Measurements from ENCODE around the gene CPED1. TPM values are rescaled to one million over a fixed set of nuclear protein-coding genes. Genes with fewer than 3 reads are reported as not detected.

CPED1 gene
- total RNA-seq, 1 experiment from 2014 or later = 0.13 TPM

DNA sequence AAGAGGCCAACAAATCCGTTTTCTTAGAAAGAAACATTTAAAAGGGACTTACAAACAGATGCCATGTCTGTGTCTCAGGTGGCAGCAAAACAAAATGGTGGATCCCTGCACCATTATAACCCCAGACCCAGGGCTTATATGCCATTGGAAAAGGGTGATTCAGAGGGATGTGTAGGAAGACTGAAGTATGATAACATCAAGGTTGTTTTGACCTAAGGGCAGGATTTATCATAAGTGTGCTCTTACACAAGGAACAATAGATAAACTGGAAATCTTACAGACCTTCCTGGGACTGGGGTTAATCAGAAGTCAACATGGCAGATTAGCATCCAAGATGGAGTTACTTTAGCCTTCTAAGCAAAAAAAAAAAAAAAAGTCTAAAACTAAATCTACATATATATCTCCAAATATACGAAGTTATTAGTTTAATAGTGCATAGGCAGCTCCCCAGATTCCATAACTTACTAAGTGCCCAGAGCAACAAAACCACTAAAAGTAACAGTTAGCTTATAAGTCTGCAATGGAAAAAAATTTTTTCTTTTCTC lies 306.0 kb downstream of the CPED1 start:
- Histone ChIP-seq H3K56ac (ENCODE audit: insufficient read length, low read depth, low read length) (no peak overlapping the region), H3K9me3 (ENCODE audit: control insufficient read depth, low read depth, low read length) (no peaks in the 10 kb centered on the region), H3K27ac (ENCODE audit: insufficient read length, low read depth, low read length) (no peak overlapping the region), H2BK20ac (ENCODE audit: low read depth, low read length, poor library complexity, severe bottlenecking) (no peak overlapping the region), H3K23ac (ENCODE audit: insufficient read length, low read depth, low read length) (no peak overlapping the region), H3K9ac (ENCODE audit: extremely low read depth, insufficient read length, low read length) (no peak overlapping the region), H2BK5ac (ENCODE audit: insufficient read length, low read length) (no peak overlapping the region), H2BK15ac (ENCODE audit: low read depth, low read length) (no peak overlapping the region), H2AK5ac (ENCODE audit: insufficient read length, low read length) (no peak overlapping the region), H2AFZ (ENCODE audit: low read length) (no peak overlapping the region), H3K4ac (ENCODE audit: low read depth, low read length) (no peak overlapping the region), H3K14ac (ENCODE audit: insufficient read depth, low read length) (no peak overlapping the region), H3K27me3 (ENCODE audit: insufficient read depth, low read length) (no peaks in the 10 kb centered on the region), H3K79me2 (ENCODE audit: insufficient read depth, low read length) (no peaks in the 10 kb centered on the region), H4K20me1 (ENCODE audit: control insufficient read depth, insufficient read depth, insufficient read length) (no peaks in the 10 kb centered on the region), H4K5ac (ENCODE audit: insufficient read length, low read depth, low read length) (no peak overlapping the region), H3K79me1 (ENCODE audit: insufficient read depth, low read depth, low read length, poor library complexity, severe bottlenecking) (no peaks in the 10 kb centered on the region), H4K91ac (ENCODE audit: insufficient read length, low read depth, low read length) (no peak overlapping the region), H2BK120ac (ENCODE audit: low read depth, low read length, poor library complexity, severe bottlenecking) (no peak overlapping the region), H3K23me2 (ENCODE audit: insufficient read length, low read depth, low read length, poor library complexity, severe bottlenecking) (no peaks in the 10 kb centered on the region), H3K4me2 (ENCODE audit: insufficient read depth, insufficient read length, low read length) (no peak overlapping the region), H2BK12ac (ENCODE audit: insufficient read length, low read depth, low read length) (no peak overlapping the region), H3T11ph (ENCODE audit: low read length) (no peak overlapping the region), H4K8ac (replicated peaks; ENCODE audit: insufficient read length, low read depth, low read length) (no peak overlapping the region), H3K18ac (ENCODE audit: insufficient read length, low read depth, low read length) (no peak overlapping the region), H3K4me1 (ENCODE audit: insufficient read depth, low read length) (no peaks in the 10 kb centered on the region)
- TF ChIP-seq, protein P1, sequence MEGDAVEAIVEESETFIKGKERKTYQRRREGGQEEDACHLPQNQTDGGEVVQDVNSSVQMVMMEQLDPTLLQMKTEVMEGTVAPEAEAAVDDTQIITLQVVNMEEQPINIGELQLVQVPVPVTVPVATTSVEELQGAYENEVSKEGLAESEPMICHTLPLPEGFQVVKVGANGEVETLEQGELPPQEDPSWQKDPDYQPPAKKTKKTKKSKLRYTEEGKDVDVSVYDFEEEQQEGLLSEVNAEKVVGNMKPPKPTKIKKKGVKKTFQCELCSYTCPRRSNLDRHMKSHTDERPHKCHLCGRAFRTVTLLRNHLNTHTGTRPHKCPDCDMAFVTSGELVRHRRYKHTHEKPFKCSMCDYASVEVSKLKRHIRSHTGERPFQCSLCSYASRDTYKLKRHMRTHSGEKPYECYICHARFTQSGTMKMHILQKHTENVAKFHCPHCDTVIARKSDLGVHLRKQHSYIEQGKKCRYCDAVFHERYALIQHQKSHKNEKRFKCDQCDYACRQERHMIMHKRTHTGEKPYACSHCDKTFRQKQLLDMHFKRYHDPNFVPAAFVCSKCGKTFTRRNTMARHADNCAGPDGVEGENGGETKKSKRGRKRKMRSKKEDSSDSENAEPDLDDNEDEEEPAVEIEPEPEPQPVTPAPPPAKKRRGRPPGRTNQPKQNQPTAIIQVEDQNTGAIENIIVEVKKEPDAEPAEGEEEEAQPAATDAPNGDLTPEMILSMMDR (conservative IDR thresholded peaks at IDR 0.05) = no peak
- Mint-ChIP-seq H3K36me3 (ENCODE audit: insufficient read depth in 1 of 3, low read depth in 3 of 3) (no peaks in the 10 kb centered on the region; a peak in 1 of 7 replicates), H3K4me3 (no peak overlapping the region), H3K4me1 (no peaks in the 10 kb centered on the region), H3K27ac (no peak overlapping the region), H3K27me3 (ENCODE audit: low read depth) (no peaks in the 10 kb centered on the region; the same call in 1 of the 2 replicates), H3K9me3 (peaks cover 0 to 3% of the 10 kb centered on the region in 2 experiments; a peak in 3 of 5 replicates)
- no CpG with 5 or more reads among the region's 2 CpGs for WGBS (ENCODE audit: extremely low coverage, insufficient read length, low lambda C conversion rate)
- DNase-seq = no peak

Measured in H9 (cell line).